SK-N-SH (cell line): ENCODE data around the gene FHL2.

Experiments
- EZH2phosphoT487 ChIP-seq: fragments of 200-600 bp; sonication (generic); IDR thresholded peaks from 2 replicates; pipeline ENCODE4 v1.6.1; 2017; ENCODE audit warnings: low read depth, mixed run types, mild to moderate bottlenecking, antibody characterized with exemption, moderate library complexity, borderline replicate concordance
- GABPA ChIP-seq: IDR thresholded peaks from 2 replicates; pipeline ENCODE4 v1.4.0; 2012; ENCODE audit warnings: low read depth, mild to moderate bottlenecking
- MXI1 ChIP-seq: IDR thresholded peaks from 2 replicates; pipeline ENCODE4 v1.6.1; 2012; ENCODE audit warnings: mild to moderate bottlenecking, low read depth, low read length, improper control_type of control experiment
- POLR2AphosphoS5 ChIP-seq: IDR thresholded peaks from 2 replicates; pipeline ENCODE4 v1.6.1; 2012; ENCODE audit warnings: low read depth, low read length
- TF ChIP-seq, protein P1 (sequence below): fragments of 200-600 bp; sonication (generic); IDR thresholded peaks from 2 replicates; pipeline ENCODE4 v1.6.1; 2017; ENCODE audit warnings: antibody characterized with exemption, mild to moderate bottlenecking, moderate library complexity
- TF ChIP-seq, protein P2 (sequence below): IDR thresholded peaks from 2 replicates; pipeline ENCODE4 v1.4.0; 2012; ENCODE audit warnings: low read depth

DNA sequence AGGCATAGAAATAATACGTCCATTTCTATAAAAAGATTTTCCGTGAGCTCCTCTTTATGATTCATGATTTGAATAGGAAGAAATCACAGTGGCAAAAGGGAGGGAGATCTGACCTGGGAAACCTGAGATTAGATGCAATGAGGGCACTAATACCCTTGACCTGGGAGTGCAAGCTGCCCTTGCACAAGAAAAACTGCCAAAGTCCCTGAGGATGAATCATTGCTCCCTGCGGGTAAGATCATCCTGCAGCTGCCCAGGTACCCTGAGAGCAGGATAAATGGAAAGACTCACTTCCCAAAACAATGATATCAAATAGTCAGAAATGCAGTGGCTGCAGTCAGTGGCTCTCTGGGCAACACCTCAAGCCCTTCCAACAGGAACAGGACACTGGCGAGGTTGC lies 11.6 kb downstream of the FHL2 start:
- TF ChIP-seq, protein P1, sequence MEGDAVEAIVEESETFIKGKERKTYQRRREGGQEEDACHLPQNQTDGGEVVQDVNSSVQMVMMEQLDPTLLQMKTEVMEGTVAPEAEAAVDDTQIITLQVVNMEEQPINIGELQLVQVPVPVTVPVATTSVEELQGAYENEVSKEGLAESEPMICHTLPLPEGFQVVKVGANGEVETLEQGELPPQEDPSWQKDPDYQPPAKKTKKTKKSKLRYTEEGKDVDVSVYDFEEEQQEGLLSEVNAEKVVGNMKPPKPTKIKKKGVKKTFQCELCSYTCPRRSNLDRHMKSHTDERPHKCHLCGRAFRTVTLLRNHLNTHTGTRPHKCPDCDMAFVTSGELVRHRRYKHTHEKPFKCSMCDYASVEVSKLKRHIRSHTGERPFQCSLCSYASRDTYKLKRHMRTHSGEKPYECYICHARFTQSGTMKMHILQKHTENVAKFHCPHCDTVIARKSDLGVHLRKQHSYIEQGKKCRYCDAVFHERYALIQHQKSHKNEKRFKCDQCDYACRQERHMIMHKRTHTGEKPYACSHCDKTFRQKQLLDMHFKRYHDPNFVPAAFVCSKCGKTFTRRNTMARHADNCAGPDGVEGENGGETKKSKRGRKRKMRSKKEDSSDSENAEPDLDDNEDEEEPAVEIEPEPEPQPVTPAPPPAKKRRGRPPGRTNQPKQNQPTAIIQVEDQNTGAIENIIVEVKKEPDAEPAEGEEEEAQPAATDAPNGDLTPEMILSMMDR: no peak
- TF ChIP-seq EZH2phosphoT487: no peak
- TF ChIP-seq, protein P2, sequence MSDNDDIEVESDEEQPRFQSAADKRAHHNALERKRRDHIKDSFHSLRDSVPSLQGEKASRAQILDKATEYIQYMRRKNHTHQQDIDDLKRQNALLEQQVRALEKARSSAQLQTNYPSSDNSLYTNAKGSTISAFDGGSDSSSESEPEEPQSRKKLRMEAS: no peak
- TF ChIP-seq POLR2AphosphoS5: no peak
- no peak for TF ChIP-seq MXI1
- no peak for TF ChIP-seq GABPA
